GM12873 (cell line): Measurements from ENCODE around the gene TMEM178B.

Experiments
- TF ChIP-seq, protein P1 (sequence below): IDR thresholded peaks from 2 replicates; pipeline ENCODE4 v1.5.1; 2012; ENCODE audit warnings: low read depth, mild to moderate bottlenecking, moderate library complexity, low read length, control low read depth; ENCODE audit not compliant: insufficient read depth; ENCODE audit errors: missing control alignments

TMEM178B gene

DNA sequence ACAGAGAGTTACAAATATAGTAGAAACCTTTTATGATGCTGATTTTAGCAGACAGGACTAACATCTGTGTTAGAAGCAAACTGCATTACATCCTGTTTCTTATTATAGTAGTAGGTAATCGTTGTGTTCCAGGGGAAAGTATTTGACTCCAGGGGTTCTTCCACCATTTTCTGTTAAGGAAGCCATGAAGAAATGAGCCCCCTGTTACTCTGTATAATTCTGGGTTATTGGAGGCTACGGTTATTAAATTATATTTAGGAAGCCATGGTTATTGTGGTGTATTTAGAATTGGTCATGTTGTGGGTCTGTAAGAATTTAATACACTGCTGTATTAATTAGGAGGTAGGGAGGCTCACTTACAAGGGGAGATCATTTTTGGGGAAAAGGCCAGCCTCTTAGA lies 301.6 kb downstream of the TMEM178B start:
- TF ChIP-seq, protein P1, sequence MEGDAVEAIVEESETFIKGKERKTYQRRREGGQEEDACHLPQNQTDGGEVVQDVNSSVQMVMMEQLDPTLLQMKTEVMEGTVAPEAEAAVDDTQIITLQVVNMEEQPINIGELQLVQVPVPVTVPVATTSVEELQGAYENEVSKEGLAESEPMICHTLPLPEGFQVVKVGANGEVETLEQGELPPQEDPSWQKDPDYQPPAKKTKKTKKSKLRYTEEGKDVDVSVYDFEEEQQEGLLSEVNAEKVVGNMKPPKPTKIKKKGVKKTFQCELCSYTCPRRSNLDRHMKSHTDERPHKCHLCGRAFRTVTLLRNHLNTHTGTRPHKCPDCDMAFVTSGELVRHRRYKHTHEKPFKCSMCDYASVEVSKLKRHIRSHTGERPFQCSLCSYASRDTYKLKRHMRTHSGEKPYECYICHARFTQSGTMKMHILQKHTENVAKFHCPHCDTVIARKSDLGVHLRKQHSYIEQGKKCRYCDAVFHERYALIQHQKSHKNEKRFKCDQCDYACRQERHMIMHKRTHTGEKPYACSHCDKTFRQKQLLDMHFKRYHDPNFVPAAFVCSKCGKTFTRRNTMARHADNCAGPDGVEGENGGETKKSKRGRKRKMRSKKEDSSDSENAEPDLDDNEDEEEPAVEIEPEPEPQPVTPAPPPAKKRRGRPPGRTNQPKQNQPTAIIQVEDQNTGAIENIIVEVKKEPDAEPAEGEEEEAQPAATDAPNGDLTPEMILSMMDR: no peak

DNA sequence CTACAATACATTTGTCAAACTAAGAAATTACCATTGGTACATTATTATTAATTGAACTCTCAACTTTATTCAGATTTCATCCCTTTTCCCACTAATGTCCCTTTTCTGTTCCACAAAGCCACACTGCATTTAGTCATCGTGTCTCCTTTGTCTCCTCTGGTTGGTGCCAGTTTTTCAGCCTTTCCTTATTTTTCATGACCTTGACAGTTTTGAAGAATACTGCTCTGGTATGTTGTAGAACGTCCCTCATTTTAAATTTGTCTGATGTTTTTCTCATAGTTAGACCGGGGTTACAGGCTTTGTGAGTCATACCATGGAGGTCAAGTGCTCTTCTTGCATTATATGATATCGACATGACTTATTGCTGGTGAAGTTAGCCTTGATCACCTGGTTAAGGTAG lies 304.0 kb downstream of the TMEM178B start:
- TF ChIP-seq, protein P1: no peak

GRCh38 chr7:141378405-141378804 lies 304.5 kb downstream of the TMEM178B start:
- TF ChIP-seq, protein P1: no peak

GRCh38 chr7:141381794-141382427 lies 308.0 kb downstream of the TMEM178B start:
- TF ChIP-seq, protein P1: no peak

- TF ChIP-seq, protein P1: no peak
These were observed 313.0 kb downstream of the TMEM178B start for GRCh38 chr7:141386881-141387280.

GRCh38 chr7:141387521-141388217 lies 313.8 kb downstream of the TMEM178B start:
- TF ChIP-seq, protein P1: no peak

- TF ChIP-seq, protein P1: no peak
These were observed 315.4 kb downstream of the TMEM178B start for GRCh38 chr7:141389140-141389796.
